PC-9 (cell line): ENCODE measurements around the gene RBM19. TPM values are rescaled to one million over a fixed set of nuclear protein-coding genes. Genes with fewer than 3 reads are reported as not detected.

Experiments
- BruUV-seq: library from RNA; stranded (reverse); fragments of 400-500 nt; replicated peaks from 2 replicates; lab custom pipeline; 2021; lab: Mats Ljungman, UMichigan
- CTCF ChIA-PET: fragments of 300-600 bp; sonication (Branson Sonifier 250); formaldehyde crosslinking; loops from one replicate; lab custom pipeline; 2022; ENCODE audit warnings: antibody characterized with exemption; lab: Charles Lee
- POLR2A ChIA-PET: fragments of 300-600 bp; sonication (Branson Sonifier 250); formaldehyde crosslinking; loops from one replicate; lab custom pipeline; 2022; ENCODE audit warnings: antibody characterized with exemption; ENCODE audit not compliant: unreplicated experiment; lab: Charles Lee
- DNase-seq, 2 experiments: peaks; one replicate each; pipeline versions ENCODE4 v3.0.0 to v3.0.0-alpha.2; 2015 to 2022; ENCODE audit warnings: mixed read lengths in 1 of 2
- H2AFZ ChIP-seq: fragments of 200-600 bp; sonication (generic); 2 replicates; pipeline ENCODE4 v1.8.1; 2017; ENCODE audit warnings: antibody characterized with exemption
- H3F3A ChIP-seq: fragments of 200-600 bp; sonication (generic); 2 replicates; pipeline ENCODE4 v1.8.1; 2017; ENCODE audit warnings: antibody characterized with exemption, mild to moderate bottlenecking, low read depth; ENCODE audit not compliant: insufficient read depth
- H3K27ac ChIP-seq: fragments of 200-600 bp; sonication (generic); 2 replicates; pipeline ENCODE4 v1.6.1; 2016; ENCODE audit warnings: mixed run types
- H3K27me3 ChIP-seq: fragments of 200-600 bp; sonication (generic); 2 replicates; pipeline ENCODE4 v1.6.1; 2016; ENCODE audit warnings: low read depth, mixed run types; ENCODE audit not compliant: insufficient read depth
- H3K36me3 ChIP-seq: fragments of 200-600 bp; sonication (generic); 2 replicates; pipeline ENCODE4 v1.6.1; 2016; ENCODE audit warnings: low read depth, mixed run types
- H3K4me1 ChIP-seq: fragments of 200-600 bp; sonication (generic); replicated peaks from 2 replicates; pipeline ENCODE4 v1.6.1; 2016; ENCODE audit warnings: mixed run types; ENCODE audit not compliant: insufficient read depth
- H3K4me2 ChIP-seq: fragments of 200-600 bp; sonication (generic); 2 replicates; pipeline ENCODE4 v1.6.1; 2017; ENCODE audit warnings: mixed run types
- H3K4me3 ChIP-seq: fragments of 200-600 bp; sonication (generic); 2 replicates; pipeline ENCODE4 v1.6.1; 2016; ENCODE audit warnings: mixed run types
- H3K79me2 ChIP-seq: fragments of 200-600 bp; sonication (generic); 2 replicates; pipeline ENCODE4 v1.6.1; 2017; ENCODE audit warnings: low read depth, mixed run types
- H3K9me2 ChIP-seq: fragments of 200-600 bp; sonication (generic); 2 replicates; pipeline ENCODE4 v1.8.1; 2017; ENCODE audit warnings: mild to moderate bottlenecking; ENCODE audit not compliant: insufficient read depth
- H3K9me3 ChIP-seq: fragments of 200-600 bp; sonication (generic); 2 replicates; pipeline ENCODE4 v1.8.1; 2016; ENCODE audit warnings: low read depth; ENCODE audit not compliant: insufficient read depth
- H4K20me1 ChIP-seq: fragments of 200-600 bp; sonication (generic); 2 replicates; pipeline ENCODE4 v1.8.1; 2017; ENCODE audit not compliant: insufficient read depth
- CTCF ChIP-seq: fragments of 200-600 bp; sonication (generic); conservative IDR thresholded peaks from 2 replicates; pipeline ENCODE4 v1.6.1; 2017; ENCODE audit warnings: mixed run types, antibody characterized with exemption, mild to moderate bottlenecking, moderate library complexity
- EZH2 ChIP-seq: fragments of 200-600 bp; sonication (generic); IDR thresholded peaks from 2 replicates; pipeline ENCODE4 v1.8.0; 2017; ENCODE audit warnings: antibody characterized with exemption, low read depth
- intact Hi-C: fragments of 100-400 bp; cut with micrococcal nuclease; formaldehyde crosslinking; loops from one replicate; pipeline ENCODE4 v1.10.0; 2022; ENCODE audit not compliant: unreplicated experiment
- total RNA-seq: library from RNA; stranded (reverse); gene quantifications from 2 replicates; pipeline ENCODE4 v1.2.3, GENCODE V29; 2021

Gene RBM19
- total RNA-seq, 1 experiment from 2014 or later, result 23.8 TPM

DNA sequence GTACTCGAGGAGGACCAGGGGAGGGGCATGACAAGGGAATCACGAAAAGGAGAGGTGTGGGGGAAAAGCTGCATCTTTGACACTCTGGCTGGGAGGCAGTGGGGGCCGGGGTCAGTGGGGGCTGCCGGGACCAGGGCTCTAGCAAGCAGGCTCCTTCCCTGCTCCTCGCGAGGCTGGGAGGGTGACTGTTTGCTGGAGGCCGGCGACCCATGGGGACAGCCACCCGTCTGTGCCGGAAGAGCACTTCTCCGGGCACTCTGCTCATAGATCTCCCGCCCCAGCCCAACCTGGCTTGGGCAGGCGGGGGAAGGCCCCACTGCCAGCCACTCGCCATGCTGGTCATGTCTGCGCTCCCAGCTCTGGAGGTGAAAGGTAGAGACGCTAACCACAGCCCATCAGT lies 130.7 kb downstream of the RBM19 start:
- no peak for DNase-seq
- Histone ChIP-seq H3K36me3 (no peaks in the 10 kb centered on the region), H3F3A (no peaks in the 10 kb centered on the region; the same call in 1 of the 2 replicates), H3K79me2 (no peaks in the 10 kb centered on the region), H4K20me1 (no peaks in the 10 kb centered on the region), H2AFZ (no peak overlapping the region), H3K9me3 (no peaks in the 10 kb centered on the region), H3K27ac (no peak overlapping the region), H3K9me2 (no peaks in the 10 kb centered on the region), H3K4me3 (no peak overlapping the region), H3K4me1 (peaks cover 4% of the 10 kb centered on the region; the same call in 1 of the 2 replicates), H3K4me2 (no peak overlapping the region), H3K27me3 (no peaks in the 10 kb centered on the region)
- no TSS peak for BruUV-seq
- ChIA-PET CTCF (no interaction called here), POLR2A (no interaction called here)
- intact Hi-C loops, result no loop called here
- no peak for TF ChIP-seq CTCF
- no peak for TF ChIP-seq EZH2

DNA sequence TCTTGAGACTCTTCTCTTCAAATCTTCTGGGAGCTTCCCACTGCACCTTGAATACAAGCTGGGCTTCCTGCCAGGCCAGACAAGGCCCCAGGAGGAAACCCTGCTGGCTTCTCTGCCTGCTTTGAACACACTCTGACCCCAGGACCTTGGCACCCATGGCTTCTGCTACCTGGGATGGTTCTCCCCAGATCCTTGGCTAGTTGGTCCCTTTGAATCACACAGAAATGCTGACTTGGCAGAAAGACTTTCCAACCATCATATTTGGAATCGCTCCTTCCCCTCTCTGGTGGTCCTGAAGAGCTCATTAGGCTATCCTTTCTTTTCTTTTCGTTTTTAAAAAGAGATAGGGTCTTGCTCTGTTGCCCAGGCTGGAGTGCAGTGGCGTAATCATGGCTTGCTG lies 132.7 kb downstream of the RBM19 start:
- Histone ChIP-seq H3K4me2 (no peak overlapping the region), H3K79me2 (no peaks in the 10 kb centered on the region), H3K4me3 (no peak overlapping the region), H3F3A (no peaks in the 10 kb centered on the region; the same call in 1 of the 2 replicates), H3K9me2 (no peaks in the 10 kb centered on the region), H4K20me1 (no peaks in the 10 kb centered on the region), H3K36me3 (no peaks in the 10 kb centered on the region), H2AFZ (no peak overlapping the region), H3K27me3 (no peaks in the 10 kb centered on the region), H3K27ac (no peak overlapping the region), H3K4me1 (peaks cover 4% of the 10 kb centered on the region; the same call in 1 of the 2 replicates), H3K9me3 (no peaks in the 10 kb centered on the region)
- CTCF ChIA-PET, result no interaction called here
- BruUV-seq, result no TSS peak
- TF ChIP-seq CTCF, result no peak
- TF ChIP-seq EZH2, result no peak
- POLR2A ChIA-PET, result no interaction called here
- intact Hi-C loops, result no loop called here
- no peak for DNase-seq

- Histone ChIP-seq H3K36me3 (no peaks in the 10 kb centered on the region), H4K20me1 (no peaks in the 10 kb centered on the region), H3K4me1 (peaks cover 4% of the 10 kb centered on the region; the same call in 1 of the 2 replicates), H3K27ac (no peak overlapping the region), H3K27me3 (no peaks in the 10 kb centered on the region), H3K9me3 (no peaks in the 10 kb centered on the region), H3K9me2 (no peaks in the 10 kb centered on the region), H2AFZ (no peak overlapping the region), H3K4me3 (no peak overlapping the region), H3F3A (no peaks in the 10 kb centered on the region), H3K4me2 (no peak overlapping the region), H3K79me2 (no peaks in the 10 kb centered on the region)
- no peak for DNase-seq
- BruUV-seq, result no TSS peak
- intact Hi-C loops, result no loop called here
- TF ChIP-seq EZH2 (no peak), CTCF (no peak)
- ChIA-PET CTCF (no interaction called here), POLR2A (no interaction called here)
Observed at GRCh38 chr12:113831476-113831875, 134.6 kb downstream of the RBM19 start.
